ENCODE measurements around the gene HEATR5A.

The HEATR5A gene

DNA sequence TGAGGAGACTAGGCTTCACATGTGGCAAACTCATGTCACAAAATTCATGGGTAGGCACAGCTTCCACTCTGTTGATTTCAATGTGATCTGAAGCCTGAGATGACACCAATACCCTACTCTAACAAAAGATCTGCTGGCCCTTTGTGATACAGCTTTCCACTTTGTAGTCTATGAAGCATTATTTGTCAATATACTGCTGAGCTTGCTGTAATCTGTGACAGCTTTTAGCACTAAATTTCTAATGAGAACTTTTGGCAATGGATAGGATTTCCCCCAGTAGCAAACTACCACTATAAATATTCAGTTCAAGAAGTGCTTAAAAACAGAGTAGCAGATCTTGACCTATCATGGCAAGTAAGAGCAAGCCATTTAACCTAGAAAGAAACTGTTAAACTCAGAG, 5.6 kb upstream of the HEATR5A start:
- no peak for DNase-seq

DNA sequence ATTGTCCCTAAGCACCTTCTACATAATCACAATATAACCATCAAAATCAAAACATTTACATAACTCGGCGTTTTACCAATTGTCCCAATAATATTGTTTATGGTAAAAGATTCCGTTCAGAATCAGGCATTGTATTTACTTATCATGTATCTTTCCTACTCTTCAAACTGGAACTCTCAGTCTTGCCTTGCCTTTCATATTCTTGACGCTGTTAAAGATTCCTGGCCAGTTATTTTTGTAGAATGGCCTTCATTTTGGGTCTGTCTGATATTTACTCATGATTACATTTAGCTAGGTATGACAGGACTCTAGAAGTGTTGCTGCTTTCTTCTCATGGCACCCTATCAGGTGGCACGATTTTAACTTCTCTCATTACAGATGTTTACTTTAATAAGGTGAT, 850 bp upstream of the HEATR5A start:
- DNase-seq, result no peak

DNA sequence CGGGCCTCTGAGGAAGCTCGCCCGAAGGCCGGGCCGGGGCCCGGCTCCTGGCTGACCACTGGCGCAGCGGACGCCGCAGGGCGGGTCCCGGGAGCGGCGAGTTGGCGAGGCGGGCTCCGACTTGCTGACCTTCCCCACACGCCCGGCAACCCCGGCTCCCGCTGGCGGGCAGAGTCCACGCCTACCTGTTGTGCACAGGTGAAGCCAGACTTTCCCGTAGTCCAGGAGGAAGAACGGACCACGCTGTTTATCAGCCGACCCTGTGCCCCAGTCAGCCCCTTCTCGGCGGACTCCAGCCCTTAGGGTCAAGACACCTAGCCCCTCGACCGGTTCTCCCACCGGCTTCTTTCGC, 407 bp downstream of the HEATR5A start:
- no peak for DNase-seq

DNA sequence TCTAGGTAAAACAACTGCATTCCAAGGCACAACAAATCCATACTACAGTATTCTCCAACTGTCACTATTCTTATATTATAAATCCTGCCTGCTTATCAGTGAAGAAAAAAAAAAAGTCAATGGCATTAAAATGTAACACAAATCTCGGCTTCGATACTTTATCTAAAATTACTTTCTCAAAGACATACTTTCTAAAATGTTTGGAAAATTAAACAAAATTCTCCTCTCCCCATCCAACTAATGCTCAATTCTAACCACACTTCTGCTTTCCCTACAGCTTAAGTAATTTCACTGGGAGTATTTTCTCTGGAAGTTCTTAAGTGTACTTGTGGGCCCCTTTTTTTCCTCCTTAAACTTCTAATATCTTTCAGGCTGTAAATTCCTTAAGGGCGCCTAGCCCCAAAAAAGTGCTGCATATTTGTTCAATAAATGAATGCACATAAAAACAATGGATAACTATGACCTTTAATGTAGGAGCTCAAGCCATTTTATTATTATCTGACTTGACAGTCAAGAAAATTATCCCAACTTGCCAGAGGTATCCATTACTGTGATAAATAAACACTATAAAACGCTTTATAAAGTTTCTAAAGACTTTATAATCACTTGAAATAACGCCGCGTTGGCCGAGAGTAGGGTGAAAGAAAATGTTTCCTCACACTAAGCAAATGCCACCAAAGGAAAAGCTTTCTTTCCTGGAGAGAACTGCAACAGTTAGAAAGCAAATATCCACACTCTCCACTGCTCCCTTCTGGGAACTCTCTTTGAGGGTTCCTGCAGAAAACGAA, 977 bp downstream of the HEATR5A start:
- DNase-seq, result peak in 1 of 2 experiments; percentile 42

DNA sequence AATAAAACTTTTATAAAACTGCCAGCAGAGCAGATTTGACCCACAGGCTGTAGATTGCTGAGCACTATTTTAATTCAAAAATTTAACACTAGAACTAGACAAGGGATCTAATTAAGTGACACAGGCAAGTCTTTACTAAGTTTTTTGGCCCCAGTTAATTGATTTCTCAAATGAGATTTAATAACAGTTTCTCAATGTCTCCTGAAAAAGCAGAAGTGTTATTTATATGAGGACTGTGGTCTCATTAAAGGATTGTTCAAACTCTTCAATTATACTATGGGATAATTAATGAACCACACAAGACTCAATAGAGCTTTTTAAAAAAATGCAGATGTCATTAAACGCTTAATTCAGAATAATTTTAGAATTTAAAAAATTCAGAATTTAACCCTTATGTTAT, 1.9 kb downstream of the HEATR5A start:
- DNase-seq, result no peak

DNA sequence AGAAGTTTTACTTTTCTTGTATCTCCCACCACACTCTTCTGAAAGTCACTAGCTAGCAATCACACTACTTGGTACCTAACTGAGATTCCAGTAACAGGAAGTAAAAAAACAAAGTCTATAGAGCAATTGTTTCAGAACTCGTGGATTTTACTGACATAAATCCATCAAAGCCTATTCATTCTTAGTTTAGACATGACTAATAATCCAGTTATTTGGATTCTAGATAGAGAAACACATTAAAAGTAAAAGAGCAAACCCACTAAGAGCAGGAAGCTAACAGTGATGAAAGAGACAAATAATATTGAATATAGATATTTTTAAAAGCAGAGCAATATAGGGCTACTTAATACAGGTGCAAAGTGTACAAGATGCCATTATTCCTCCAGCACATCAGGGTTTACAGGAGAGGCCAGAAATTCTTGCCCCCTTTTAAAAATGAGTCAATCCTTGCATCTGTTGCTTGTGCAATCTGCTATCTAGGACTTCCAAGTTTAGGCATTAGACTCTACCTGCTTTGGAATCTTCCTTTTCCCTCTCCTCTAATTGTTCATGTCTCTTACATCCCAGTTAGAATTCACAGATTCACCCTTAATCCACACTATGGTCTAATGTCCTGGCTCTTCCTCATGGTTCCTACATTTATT, 6.0 kb downstream of the HEATR5A start:
- DNase-seq, result no peak

DNA sequence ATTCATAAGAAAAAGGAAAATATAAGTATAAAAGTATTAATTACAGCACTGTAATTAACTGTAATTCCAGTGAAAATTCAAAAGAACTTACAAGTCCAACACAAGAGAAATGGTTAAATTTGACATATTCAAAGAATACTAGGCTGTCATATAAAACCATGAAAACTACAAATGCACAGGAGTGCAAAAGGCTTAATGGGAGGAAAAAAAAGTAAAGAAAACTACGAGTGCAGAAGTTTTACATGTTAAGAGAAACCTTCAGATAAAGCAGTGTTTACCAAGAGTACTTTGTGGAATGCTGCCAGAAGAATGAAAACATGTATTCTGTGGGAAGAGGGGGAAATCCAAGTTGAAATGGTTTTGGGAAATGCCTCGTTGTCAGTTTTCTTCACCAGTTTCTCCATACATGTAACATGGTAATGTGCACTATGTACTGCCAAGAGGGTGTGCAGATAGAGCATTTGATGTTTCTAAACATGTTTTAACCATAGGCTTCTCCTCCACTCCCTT, 9.1 kb downstream of the HEATR5A start:
- DNase-seq, result no peak

DNA sequence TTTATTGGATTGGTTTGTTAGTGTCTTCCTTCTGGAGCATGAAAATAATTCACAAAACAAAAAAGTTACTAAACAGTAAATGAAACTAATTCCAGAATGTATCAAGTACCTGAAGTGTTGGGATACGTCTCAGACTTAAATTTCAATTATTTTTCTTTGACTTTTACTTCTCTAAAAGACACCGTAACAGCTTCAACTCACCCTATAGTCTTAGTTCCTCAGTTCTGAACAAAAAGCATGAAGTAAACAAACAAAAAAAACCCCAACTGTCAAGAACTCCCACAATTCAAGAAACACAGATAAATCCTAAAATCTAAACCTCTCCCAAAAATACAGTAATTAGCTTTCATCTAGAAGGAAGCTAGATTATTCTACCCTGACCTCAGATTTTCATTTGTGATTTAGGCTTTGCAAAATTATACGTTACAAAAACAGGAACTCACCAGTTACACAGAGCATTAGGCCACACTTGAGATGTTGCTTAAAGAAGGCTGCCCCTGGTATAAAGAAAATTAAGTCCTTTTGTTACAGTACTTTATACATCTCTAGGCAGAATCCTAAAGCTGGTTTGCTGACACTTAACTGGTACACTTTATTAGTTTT, 10.2 kb downstream of the HEATR5A start:
- no peak for DNase-seq

DNA sequence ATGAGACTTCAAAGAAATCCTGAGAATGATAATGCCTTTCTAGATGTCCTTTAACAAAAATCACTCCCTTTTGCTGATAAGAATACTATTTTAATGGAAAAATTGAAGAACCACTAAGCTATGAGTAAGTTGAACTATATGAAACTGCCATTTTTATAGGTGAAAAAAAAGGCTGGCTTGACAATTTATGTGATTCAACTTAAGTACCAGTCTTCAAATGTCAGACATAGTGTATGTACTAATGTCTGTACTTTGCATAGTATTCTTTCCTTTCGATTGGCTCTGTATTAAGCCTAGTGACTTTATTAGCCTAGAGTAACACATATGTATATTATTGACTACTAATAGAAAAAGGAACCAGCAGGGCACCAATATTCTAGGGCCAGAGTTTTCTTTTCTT, 11.9 kb downstream of the HEATR5A start:
- no peak for DNase-seq

DNA sequence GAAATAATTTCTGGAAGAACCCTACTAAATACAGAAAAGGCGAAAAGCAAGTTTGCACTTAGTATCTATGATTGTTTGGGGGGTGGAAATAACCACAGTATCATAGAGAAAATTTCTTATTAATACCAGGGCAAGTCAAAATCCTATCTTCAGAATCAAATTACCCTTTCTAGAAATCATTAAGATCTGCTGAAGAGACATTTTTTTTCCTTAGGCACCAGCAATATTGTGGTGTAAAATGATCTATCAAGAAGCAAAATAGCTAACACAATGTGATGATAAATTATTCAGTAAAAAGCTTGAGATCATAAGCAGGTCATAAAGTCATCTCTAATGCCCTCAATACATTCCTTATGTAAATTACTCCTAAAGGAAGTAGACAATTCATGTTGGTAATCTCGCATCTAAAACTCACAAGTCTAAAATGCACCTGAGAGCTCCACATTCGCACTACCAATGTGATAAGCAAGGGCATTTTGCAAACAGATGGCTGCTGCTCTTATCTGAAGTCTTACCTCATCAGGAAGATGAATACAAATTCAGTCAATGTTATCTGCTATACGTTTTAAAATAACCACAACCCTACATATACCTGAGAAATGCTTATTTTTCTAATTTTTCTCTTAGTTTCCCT, 14.6 kb downstream of the HEATR5A start:
- DNase-seq, result peak in 1 of 2 experiments; percentile 43

DNA sequence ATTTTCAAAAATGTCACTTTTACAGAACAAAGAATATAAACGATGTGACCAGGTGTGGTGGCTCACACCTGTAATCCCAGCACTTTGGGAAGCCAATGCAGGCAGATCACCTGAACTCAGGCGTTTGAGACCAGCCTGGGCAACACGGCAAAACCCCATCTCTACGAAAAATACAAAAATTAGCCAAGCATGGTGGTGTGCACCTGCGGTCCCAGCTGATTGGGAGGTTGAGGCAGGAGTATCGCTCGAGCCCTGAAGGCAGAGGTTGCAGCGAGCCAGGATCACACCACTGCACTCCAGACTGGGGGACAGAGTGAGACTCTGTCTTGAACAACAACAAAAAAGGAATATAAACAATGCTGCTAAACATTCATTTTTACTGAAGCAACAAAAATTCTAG, 15.2 kb downstream of the HEATR5A start:
- no peak for DNase-seq

DNA sequence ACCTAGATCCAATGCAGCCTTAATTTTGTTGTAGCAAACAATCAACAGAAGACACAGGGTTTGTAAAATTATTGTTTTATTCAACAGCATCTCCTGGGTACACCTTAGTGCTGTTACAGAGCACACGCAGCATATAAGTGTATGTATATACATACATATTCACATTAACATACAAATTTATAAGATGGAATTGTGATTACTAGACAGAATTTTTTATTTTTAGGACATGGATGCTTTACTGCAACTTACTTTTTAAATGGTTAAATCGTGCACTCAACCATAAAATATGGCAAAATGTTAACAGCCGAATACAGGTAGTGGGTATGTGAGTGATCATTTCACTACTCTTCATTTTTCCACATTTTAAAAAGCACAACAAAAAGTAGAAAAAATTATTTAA, 16.6 kb downstream of the HEATR5A start:
- no peak for DNase-seq

DNA sequence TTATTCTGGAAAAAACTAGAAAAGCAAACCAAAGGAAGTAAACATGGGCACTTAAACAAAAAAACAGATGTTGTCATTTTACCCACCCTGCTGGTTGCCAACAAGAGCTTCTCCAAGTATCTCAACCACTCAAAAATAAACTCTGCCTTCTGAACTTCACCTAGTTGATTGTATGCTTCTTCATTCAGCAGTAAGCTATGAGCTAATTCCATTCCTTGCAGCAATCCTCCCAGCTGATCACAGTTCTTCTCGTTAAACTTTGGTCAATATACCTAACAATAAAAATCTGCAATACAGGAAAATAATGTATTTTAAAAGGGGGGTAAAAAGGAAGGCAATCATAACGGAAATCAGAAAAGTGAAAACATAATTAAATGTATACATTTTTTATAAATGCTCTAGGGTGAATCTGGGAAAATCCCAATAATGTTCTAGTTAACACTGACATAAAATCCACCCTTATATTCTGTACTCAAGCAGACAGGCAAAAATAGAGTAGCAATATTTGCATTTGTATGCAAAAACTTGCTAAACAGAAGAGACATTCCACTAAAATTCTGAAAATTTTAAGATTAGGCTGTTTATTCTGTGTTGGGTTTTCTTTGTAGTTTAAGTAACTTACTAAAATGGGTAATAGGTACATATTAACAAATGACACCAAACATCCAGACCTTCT, 17.4 kb downstream of the HEATR5A start:
- DNase-seq, result no peak

DNA sequence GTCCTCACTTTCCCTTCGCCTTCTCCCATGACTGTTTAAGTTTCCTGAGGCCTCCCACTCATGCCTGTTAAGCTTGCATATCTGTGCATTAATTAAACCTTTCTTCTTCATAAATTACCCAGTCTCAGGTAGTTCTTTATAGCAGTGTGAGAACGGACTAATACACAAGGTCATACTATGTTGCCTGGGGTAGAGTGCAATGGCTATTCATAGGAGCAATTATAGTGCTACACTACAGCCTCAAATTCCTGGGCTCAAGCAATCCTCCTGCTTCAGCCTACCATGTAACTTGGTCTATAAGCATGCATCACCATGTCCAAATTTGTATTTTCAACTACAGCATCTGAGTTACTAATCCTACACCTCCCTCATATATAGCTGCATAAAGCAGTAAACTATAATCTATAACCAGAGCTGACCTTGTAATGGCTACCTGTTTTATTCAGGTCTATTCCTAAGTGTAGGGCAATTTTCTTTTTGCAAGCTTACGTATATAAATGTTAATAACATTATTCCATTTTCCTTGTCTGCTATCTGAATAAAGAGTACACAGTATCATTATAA, 18.9 kb downstream of the HEATR5A start:
- no peak for DNase-seq

DNA sequence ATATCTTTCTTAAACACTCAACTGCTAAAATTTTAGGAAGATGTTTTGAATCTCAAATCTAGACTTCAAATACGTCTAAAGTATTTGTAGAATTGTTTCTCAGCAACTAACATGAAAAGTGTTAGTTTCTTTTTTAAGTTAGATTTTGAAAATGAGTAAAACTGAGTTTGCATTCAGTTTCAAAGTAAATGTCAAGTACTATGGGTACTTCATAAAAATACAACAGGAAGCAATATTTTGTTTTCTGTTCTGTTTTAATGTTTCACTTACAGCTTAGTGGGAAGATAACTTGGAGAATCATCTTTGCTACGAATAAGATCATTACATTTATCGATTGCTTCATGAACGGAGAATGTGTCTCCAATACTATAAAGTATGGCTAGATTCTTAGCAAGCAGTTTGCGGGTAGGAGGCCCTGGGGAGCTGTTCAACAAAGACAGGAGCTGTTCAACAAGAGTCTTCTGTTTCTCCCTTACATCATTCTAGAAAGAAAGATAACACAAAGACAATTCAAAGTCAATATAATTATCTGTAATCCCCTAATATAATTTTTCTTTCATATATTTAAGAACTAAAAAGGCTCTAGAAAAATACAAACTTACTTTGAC, 20.2 kb downstream of the HEATR5A start:
- DNase-seq, result no peak

DNA sequence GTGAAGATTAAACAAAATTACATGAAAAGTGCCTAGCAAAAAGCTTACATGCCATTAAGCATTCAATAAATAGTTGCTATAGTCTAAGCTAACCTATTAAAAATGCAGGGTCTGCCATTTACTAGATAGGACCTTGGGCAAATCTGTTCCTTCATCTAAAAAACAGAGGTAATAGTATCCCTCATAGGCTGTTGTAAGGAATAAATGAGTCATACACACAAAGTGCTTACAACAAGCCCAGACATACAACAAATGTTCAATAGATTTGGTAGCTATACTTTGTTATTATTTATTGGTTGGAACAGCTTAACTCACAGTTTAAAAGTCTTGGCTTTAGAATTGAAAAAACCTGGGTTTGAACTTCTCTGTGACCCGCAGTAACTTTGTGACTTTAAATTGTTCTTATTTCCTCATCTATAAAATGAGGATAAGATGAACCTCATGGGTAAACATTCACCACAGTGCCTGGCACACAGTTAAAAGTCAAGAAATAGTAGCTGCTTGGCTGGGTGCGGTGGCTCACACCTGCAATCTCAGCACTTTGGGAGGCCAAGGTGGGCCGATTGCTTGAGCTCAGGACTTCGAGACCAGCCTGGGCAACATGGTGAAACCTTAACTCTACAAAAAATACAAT, 24.7 kb downstream of the HEATR5A start:
- DNase-seq, result no peak

DNA sequence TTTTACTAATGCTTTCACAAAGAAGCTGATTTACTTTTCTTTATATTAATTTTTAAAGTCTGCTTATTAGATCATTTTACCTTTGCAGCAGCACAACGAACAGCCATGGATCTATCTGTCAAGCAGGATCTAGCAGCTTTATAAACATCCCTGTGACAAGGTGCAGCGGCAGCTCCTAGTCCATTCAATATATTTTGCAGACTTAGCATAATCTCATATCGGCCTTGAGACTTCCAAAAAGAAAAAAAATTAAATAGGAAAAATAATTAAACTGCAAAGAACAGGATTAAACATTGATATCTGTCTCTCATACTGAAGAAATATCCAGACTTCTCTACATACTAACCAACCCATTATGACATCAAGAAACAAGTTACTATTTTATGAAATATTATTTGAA, 25.2 kb downstream of the HEATR5A start:
- no peak for DNase-seq

DNA sequence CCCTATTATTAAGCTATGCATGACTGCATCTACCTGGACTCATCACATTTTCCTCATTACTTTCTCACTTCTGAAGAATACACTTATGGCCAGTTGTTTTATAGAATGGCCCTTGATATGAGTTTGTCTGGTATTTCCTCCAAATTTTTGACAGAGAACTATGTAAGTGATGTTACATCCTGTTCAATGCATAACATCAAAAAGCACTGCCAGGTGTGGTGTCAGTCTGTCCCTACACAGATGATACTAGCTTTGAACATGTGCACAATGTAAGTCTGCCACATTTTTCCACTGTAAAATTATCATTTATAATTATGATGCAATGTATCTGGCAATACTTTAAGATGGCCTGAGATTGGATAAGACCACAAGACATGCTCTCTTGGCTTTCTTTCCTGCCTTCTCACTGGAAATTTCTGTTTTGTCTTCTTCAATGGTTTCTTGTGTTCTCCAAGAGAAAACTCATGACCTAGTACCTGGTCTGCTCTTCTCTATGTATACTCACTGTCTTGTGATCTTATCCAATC, 28.3 kb downstream of the HEATR5A start:
- DNase-seq, result no peak

DNA sequence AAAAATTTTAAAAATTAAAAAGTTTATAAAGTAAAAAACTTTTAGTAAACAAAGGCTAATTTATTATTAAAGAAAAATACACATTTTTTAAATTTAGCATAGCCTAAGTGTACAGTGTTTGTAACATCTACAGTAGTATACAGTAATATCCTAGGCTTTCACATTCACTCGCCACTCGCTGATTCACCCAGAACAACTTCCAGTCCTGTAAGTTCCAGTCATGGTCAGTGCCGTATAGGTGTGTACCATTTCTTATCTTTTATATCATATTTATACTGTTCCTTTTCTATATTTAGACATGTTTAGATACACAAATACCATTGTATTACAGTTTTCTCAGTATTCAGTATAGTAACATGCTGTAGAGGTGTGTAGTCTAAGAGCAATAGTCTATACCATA, 28.9 kb downstream of the HEATR5A start:
- no peak for DNase-seq

DNA sequence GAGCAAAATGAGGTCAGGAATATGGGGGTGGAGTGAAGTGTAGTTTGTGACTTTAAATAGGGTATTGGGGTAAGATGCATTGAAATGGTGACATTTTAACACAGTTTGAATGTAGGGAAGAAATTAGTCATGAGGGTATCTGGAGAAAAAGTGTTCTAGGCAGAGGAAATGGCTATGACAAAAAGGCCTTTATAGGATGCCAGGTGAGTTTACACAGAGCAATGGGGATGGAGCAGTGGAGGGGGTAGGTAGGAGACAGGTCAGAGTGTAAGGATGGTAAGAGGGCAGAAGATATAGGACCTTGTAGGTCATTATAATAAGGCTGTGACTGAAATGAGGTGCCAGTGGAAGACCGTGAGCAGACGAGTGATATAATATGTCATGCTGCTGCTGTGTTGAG, 30.4 kb downstream of the HEATR5A start:
- DNase-seq, result no peak

DNA sequence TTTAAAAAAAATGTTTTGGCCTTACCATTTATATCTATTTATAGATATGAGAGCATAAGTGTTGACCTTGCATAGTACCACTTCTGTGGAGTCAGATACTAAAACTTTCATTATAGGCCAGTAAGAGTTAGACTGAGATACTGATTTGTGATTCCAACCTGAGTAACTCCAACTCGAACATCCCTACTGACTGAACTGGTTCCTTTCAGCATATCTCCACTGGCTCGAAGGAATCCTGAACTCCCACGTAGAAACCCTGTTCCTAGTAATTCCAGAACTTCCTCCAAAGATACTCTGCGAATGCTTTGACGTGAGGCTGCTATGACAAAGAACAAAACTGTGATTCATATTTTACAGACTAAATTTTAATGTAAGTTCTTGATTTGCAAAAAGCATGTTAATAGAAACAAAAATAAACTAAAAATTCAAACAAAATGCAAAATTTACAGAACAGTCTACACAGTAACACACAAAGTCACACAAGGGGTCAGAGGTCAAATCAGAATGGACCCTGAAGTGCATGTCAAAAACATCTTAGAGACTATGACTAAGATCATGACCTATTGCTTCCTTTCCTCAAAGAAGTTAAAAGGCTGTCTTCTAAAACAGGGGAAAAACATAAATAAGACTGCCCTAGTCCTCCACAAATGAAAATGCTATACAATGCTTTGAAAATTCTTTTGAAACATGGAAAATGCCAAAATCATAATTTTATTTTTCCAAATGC, 31.5 kb downstream of the HEATR5A start:
- no peak for DNase-seq

Measured in NCI-H524 (cell line).